K562 (cell line): ENCODE measurements around the gene ZSCAN2. TPM values are rescaled to one million over a fixed set of nuclear protein-coding genes. Genes with fewer than 3 reads are reported as not detected.

Source experiments
- BCOR ChIP-seq: fragments of 450-650 bp; IDR thresholded peaks from 2 replicates; pipeline ENCODE4 v1.6.1; 2016
- COPS2 ChIP-seq: fragments of 450-650 bp; conservative IDR thresholded peaks from 2 replicates; pipeline ENCODE4 v1.6.1; 2016; ENCODE audit warnings: mild to moderate bottlenecking, moderate library complexity
- DDX20 ChIP-seq: fragments of 450-650 bp; IDR thresholded peaks from 2 replicates; pipeline ENCODE4 v1.6.1; 2016; ENCODE audit warnings: missing genetic modification characterization, low read depth, mild to moderate bottlenecking, missing compliant biosample characterization, moderate library complexity
- MAX ChIP-seq: sonication (generic); formaldehyde crosslinking; IDR thresholded peaks from 2 replicates; pipeline ENCODE4 v1.9.0; 2022; ENCODE audit warnings: mild to moderate bottlenecking, missing genetic modification reagents
- MECOM ChIP-seq: fragments of 250-450 bp; sonication (Bioruptor Pico); IDR thresholded peaks from 2 replicates; pipeline ENCODE4 v1.8.0; 2022; ENCODE audit warnings: inconsistent platforms
- NBN ChIP-seq: fragments of 450-650 bp; IDR thresholded peaks from 2 replicates; pipeline ENCODE4 v1.6.1; 2016; ENCODE audit warnings: low read depth, mild to moderate bottlenecking
- RBM22 ChIP-seq: fragments of 200-400 bp; formaldehyde crosslinking; IDR thresholded peaks from 2 replicates; pipeline ENCODE4 v1.6.1; 2018; ENCODE audit warnings: low read length, low read depth; ENCODE audit not compliant: poor library complexity, severe bottlenecking
- SMARCE1 ChIP-seq: fragments of 450-650 bp; IDR thresholded peaks from 2 replicates; pipeline ENCODE4 v1.7.1; 2016; ENCODE audit warnings: mild to moderate bottlenecking
- SREBF1 ChIP-seq: fragments of 150-350 bp; IDR thresholded peaks from 2 replicates; pipeline ENCODE4 v1.6.1; 2014; ENCODE audit warnings: antibody characterized with exemption, low read depth, low read length, borderline replicate concordance
- TAF9B ChIP-seq: fragments of 450-650 bp; IDR thresholded peaks from 2 replicates; pipeline ENCODE4 v1.6.1; 2018; ENCODE audit warnings: mild to moderate bottlenecking; ENCODE audit not compliant: partially characterized antibody
- TCF15 ChIP-seq: fragments of 250-450 bp; sonication (Bioruptor Pico); IDR thresholded peaks from 2 replicates; pipeline ENCODE4 v1.8.0; 2022; ENCODE audit warnings: moderate library complexity, mild to moderate bottlenecking, inconsistent platforms
- ZBTB7A ChIP-seq: IDR thresholded peaks from 2 replicates; pipeline ENCODE4 v1.6.1; 2011; ENCODE audit warnings: low read depth, mild to moderate bottlenecking, low read length, moderate library complexity, borderline replicate concordance; ENCODE audit not compliant: control insufficient read depth
- ZKSCAN8 ChIP-seq: fragments of 200-800 bp; sonication (Bioruptor generic); IDR thresholded peaks from 2 replicates; pipeline ENCODE4 v1.6.1; 2016; ENCODE audit warnings: missing genetic modification characterization, missing compliant biosample characterization
- polyA plus RNA-seq, 8 experiments: library from polyadenylated mRNA; depleted of rRNA in 4 of 8; stranded (reverse) in 5 of 8; unstranded in 3 of 8; fragments of >200 nt; fragmentation: Nextera tagmentation in 2 of 8; fragmentation: Illumina TruSeq in 1 of 8; extraction: Ambion mirVana in 2 of 8; extraction: Trizol in 1 of 8; gene quantifications; 2 replicates each; pipeline versions ENCODE4 v1.2.1 to v1.2.3, GENCODE V29; 2011 to 2014; ENCODE audit warnings: inconsistent platforms in 1 of 8, missing spikeins in 1 of 8
- total RNA-seq, 7 experiments: library from RNA; depleted of rRNA in 6 of 7; stranded (reverse); fragments of >200 nt in 6 of 7; fragmentation: Illumina TruSeq in 2 of 7; extraction: Trizol in 2 of 7; gene quantifications; 2 replicates each; pipeline versions ENCODE4 v1.2.1 to v1.2.3, GENCODE V29; 2011 to 2021; ENCODE audit warnings: low replicate concordance in 1 of 7
- TF ChIP-seq, protein P1 (sequence below): fragments of 250-450 bp; sonication (Bioruptor Pico); IDR thresholded peaks from 2 replicates; pipeline ENCODE4 v1.9.0; 2021; ENCODE audit warnings: mild to moderate bottlenecking, inconsistent platforms
- TF ChIP-seq, protein P2 (sequence below): fragments of 450-650 bp; IDR thresholded peaks from 2 replicates; pipeline ENCODE4 v1.7.1; 2018; ENCODE audit warnings: mild to moderate bottlenecking, low read depth; ENCODE audit not compliant: partially characterized antibody
- TF ChIP-seq, protein P3 (sequence below): fragments of 250-450 bp; sonication (Bioruptor Pico); IDR thresholded peaks from 2 replicates; pipeline ENCODE4 v1.4.0; 2020; ENCODE audit warnings: mild to moderate bottlenecking, moderate library complexity, borderline replicate concordance

ZSCAN2 gene
- total and polyA plus RNA-seq, 9 of the 15 experiments (the other 6 are each of a cell fraction or from before 2014, with no cell fraction given) = 1.7 to 14.2 (median 6.6) TPM

- peak; percentile 70 for TF ChIP-seq MAX
- TF ChIP-seq SREBF1 = no peak
- no peak for TF ChIP-seq SMARCE1
- no peak for TF ChIP-seq MECOM (CRISPR knock-in tag)
- no peak for TF ChIP-seq RBM22
- TF ChIP-seq COPS2 = no peak
- TF ChIP-seq TCF15 = no peak
- peak; percentile 47; the same call in 1 of the 2 replicates for TF ChIP-seq BCOR
- 0 out of 2 replicates have a peak, but pooled peaks have one; percentile 20 for TF ChIP-seq ZKSCAN8 (CRISPR knock-in tag)
- TF ChIP-seq TAF9B = no peak
- TF ChIP-seq, protein P1, sequence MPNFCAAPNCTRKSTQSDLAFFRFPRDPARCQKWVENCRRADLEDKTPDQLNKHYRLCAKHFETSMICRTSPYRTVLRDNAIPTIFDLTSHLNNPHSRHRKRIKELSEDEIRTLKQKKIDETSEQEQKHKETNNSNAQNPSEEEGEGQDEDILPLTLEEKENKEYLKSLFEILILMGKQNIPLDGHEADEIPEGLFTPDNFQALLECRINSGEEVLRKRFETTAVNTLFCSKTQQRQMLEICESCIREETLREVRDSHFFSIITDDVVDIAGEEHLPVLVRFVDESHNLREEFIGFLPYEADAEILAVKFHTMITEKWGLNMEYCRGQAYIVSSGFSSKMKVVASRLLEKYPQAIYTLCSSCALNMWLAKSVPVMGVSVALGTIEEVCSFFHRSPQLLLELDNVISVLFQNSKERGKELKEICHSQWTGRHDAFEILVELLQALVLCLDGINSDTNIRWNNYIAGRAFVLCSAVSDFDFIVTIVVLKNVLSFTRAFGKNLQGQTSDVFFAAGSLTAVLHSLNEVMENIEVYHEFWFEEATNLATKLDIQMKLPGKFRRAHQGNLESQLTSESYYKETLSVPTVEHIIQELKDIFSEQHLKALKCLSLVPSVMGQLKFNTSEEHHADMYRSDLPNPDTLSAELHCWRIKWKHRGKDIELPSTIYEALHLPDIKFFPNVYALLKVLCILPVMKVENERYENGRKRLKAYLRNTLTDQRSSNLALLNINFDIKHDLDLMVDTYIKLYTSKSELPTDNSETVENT (CRISPR knock-in tag) = peak; percentile 77; the same call in 1 of the 2 replicates
- TF ChIP-seq NBN = no peak
- TF ChIP-seq, protein P2, sequence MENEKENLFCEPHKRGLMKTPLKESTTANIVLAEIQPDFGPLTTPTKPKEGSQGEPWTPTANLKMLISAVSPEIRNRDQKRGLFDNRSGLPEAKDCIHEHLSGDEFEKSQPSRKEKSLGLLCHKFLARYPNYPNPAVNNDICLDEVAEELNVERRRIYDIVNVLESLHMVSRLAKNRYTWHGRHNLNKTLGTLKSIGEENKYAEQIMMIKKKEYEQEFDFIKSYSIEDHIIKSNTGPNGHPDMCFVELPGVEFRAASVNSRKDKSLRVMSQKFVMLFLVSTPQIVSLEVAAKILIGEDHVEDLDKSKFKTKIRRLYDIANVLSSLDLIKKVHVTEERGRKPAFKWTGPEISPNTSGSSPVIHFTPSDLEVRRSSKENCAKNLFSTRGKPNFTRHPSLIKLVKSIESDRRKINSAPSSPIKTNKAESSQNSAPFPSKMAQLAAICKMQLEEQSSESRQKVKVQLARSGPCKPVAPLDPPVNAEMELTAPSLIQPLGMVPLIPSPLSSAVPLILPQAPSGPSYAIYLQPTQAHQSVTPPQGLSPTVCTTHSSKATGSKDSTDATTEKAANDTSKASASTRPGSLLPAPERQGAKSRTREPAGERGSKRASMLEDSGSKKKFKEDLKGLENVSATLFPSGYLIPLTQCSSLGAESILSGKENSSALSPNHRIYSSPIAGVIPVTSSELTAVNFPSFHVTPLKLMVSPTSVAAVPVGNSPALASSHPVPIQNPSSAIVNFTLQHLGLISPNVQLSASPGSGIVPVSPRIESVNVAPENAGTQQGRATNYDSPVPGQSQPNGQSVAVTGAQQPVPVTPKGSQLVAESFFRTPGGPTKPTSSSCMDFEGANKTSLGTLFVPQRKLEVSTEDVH = no peak
- TF ChIP-seq ZBTB7A = no peak
- no peak for TF ChIP-seq DDX20
- TF ChIP-seq, protein P3, sequence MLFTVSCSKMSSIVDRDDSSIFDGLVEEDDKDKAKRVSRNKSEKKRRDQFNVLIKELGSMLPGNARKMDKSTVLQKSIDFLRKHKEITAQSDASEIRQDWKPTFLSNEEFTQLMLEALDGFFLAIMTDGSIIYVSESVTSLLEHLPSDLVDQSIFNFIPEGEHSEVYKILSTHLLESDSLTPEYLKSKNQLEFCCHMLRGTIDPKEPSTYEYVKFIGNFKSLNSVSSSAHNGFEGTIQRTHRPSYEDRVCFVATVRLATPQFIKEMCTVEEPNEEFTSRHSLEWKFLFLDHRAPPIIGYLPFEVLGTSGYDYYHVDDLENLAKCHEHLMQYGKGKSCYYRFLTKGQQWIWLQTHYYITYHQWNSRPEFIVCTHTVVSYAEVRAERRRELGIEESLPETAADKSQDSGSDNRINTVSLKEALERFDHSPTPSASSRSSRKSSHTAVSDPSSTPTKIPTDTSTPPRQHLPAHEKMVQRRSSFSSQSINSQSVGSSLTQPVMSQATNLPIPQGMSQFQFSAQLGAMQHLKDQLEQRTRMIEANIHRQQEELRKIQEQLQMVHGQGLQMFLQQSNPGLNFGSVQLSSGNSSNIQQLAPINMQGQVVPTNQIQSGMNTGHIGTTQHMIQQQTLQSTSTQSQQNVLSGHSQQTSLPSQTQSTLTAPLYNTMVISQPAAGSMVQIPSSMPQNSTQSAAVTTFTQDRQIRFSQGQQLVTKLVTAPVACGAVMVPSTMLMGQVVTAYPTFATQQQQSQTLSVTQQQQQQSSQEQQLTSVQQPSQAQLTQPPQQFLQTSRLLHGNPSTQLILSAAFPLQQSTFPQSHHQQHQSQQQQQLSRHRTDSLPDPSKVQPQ = no peak
Observed at GRCh38 chr15:84633311-84634227, 32.8 kb downstream of the ZSCAN2 start (continued).
